SH-SY5Y (cell line): ENCODE results near the gene RBMS1.

ENCODE experiments used
- GATA2 ChIP-seq: IDR thresholded peaks from 2 replicates; pipeline ENCODE4 v1.6.1; 2011; ENCODE audit warnings: mild to moderate bottlenecking, low read depth, low read length
- GATA3 ChIP-seq: IDR thresholded peaks from 2 replicates; pipeline ENCODE4 v1.6.1; 2011; ENCODE audit warnings: low read depth, mild to moderate bottlenecking, low read length, moderate library complexity

- TF ChIP-seq GATA2, result no peak
- no peak for TF ChIP-seq GATA3
These were observed 14.3 kb downstream of the RBMS1 start for GRCh38 chr2:160479269-160479668.
